Fibroblast of mammary gland (primary cell): ENCODE measurements around the gene CEP68.

Experiments used
- DNase-seq: peaks from one replicate; pipeline ENCODE4 v3.0.0-alpha.2; 2010; ENCODE audit warnings: low read depth
- H3K4me3 ChIP-seq: 2 replicates; pipeline ENCODE4 v1.5.1; 2011; ENCODE audit warnings: low read depth, mild to moderate bottlenecking, low read length, moderate library complexity; ENCODE audit not compliant: control insufficient read depth
- TF ChIP-seq, protein P1 (sequence below): conservative IDR thresholded peaks from 2 replicates; pipeline ENCODE4 v1.5.1; 2011; ENCODE audit warnings: low read depth, low read length, inconsistent platforms; ENCODE audit not compliant: control insufficient read depth, insufficient read depth

Gene CEP68

DNA sequence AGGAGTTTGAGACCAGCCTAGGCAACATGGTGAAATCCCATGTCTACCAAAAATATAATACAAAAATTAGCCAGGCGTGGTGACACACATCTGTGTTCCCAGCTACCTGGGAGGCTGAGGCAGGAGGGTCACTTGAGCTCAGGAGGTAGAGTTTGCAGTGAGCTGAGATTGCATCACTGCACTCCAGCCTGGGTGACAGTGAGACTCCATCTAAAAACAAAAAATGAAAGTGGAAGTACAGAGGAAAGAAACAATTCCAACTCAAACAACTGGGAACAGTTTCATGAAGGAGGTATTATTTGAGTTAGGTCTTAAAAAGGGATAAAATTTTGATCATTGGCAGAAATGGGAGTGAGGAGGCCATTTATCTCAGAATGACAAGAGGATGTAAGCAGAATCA lies 80.0 kb downstream of the CEP68 start:
- no peak for DNase-seq
- TF ChIP-seq, protein P1, sequence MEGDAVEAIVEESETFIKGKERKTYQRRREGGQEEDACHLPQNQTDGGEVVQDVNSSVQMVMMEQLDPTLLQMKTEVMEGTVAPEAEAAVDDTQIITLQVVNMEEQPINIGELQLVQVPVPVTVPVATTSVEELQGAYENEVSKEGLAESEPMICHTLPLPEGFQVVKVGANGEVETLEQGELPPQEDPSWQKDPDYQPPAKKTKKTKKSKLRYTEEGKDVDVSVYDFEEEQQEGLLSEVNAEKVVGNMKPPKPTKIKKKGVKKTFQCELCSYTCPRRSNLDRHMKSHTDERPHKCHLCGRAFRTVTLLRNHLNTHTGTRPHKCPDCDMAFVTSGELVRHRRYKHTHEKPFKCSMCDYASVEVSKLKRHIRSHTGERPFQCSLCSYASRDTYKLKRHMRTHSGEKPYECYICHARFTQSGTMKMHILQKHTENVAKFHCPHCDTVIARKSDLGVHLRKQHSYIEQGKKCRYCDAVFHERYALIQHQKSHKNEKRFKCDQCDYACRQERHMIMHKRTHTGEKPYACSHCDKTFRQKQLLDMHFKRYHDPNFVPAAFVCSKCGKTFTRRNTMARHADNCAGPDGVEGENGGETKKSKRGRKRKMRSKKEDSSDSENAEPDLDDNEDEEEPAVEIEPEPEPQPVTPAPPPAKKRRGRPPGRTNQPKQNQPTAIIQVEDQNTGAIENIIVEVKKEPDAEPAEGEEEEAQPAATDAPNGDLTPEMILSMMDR: no peak

More for the DNA sequence above, 80.0 kb downstream of the CEP68 start:
- no peak overlapping the region for H3K4me3 ChIP-seq
